ENCODE results near the gene RHOG.

The RHOG gene

GRCh38 chr11:3830088-3830487, 10.7 kb downstream of the RHOG start:
- no peak for DNase-seq (ENCODE audit: low read depth)
- no peak overlapping the region for H3K4me3 ChIP-seq (ENCODE audit: low read length)

DNA sequence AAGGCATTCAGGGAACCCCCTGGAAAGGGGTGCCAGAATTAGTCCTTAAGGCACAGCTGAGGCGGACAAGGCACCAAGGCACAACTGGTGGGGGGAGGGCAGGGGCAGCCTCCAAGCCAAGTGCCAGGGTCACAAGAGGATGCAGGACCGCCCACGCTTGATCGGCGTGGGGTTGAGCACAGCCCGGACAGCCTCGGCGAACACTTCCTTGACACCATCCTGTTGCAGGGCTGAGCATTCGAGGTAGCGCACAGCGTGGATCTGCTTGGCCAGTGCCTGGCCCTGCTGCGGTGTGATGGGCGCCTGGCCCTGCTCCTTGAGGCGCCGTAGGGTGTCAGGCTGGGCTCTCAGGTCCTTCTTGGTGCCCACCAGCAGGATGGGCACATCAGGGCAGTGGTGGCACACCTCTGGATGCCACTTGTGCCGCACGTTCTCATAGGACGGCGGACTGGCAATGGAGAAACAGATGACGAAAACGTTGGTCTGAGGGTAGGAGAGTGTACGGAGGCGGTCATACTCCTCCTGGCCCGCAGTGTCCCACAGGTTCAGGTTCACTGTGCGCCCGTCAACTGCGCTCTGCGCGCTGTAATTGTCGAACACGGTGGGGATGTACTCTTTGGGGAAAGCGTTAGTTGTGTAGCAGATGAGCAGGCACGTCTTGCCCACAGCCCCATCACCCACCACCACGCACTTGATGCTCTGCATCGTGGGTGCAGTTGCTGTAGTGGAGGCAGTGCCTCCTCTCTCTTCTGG, 13.1 kb downstream of the RHOG start:
- H3K4me3 ChIP-seq (ENCODE audit: low read length), result no peak overlapping the region
- TF ChIP-seq, protein P1, sequence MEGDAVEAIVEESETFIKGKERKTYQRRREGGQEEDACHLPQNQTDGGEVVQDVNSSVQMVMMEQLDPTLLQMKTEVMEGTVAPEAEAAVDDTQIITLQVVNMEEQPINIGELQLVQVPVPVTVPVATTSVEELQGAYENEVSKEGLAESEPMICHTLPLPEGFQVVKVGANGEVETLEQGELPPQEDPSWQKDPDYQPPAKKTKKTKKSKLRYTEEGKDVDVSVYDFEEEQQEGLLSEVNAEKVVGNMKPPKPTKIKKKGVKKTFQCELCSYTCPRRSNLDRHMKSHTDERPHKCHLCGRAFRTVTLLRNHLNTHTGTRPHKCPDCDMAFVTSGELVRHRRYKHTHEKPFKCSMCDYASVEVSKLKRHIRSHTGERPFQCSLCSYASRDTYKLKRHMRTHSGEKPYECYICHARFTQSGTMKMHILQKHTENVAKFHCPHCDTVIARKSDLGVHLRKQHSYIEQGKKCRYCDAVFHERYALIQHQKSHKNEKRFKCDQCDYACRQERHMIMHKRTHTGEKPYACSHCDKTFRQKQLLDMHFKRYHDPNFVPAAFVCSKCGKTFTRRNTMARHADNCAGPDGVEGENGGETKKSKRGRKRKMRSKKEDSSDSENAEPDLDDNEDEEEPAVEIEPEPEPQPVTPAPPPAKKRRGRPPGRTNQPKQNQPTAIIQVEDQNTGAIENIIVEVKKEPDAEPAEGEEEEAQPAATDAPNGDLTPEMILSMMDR (conservative IDR thresholded peaks at IDR 0.05; ENCODE audit: low read depth, low read length), result no peak
- no peak for DNase-seq (ENCODE audit: low read depth)

More at GRCh38 chr11:3830088-3830487, 10.7 kb downstream of the RHOG start:
- TF ChIP-seq, protein P1 (conservative IDR thresholded peaks at IDR 0.05; ENCODE audit: low read depth, low read length), result no peak

DNA sequence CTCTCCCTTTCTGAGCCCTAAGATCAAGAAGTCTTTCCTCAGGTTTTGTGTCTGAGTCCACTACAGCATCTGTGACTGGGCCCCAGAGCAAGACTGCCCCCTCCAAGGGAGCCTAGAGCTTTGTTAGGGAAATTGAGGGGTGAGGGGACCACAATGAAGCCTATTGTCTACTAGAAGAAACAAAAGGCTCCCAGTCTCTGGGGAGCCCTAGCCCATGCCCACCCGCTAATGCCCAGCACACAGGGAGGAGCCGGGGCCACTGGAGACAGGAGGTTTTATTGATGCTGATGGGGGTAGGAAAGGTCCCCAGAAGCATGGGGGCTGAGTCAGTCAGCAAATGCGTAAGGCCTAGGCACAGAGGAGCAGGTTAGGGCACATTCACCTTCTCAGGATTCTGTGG, 14.0 kb downstream of the RHOG start:
- H3K4me3 ChIP-seq (ENCODE audit: low read length), result no peak overlapping the region
- TF ChIP-seq, protein P1 (conservative IDR thresholded peaks at IDR 0.05; ENCODE audit: low read depth, low read length), result no peak
- DNase-seq (ENCODE audit: low read depth), result no peak

DNA sequence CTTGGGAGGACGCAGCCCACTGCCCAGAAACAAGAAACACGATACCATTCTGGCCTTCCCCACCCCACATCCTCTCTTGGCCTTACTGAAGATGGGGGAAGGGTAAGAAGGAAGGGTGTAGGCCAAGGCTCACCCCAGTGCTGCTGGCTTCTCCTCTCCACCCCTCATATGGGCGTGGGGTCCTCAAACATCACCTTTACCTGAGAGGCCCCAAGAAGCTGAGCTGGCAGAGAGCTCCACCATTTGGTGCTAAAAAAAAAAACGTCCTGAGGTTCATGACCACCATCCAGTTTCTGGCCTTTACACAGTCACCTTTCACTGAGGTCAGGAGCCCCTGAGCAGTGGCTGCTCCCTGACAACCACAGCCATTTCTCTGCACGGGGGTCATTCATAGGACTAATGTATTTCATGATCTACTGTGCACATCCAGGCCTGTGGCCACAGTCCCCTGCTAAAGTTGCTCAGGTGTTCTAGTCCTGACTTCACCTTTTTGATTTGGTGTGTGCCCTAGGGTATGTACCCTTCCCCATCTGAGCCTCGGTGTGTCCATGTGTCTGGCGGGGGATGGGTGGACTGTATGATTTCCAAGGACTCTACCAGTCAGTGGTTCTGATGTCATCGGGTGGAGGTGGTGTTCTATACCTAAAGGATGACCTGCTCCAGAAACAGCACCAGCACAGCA, 15.1 kb downstream of the RHOG start:
- no peak for DNase-seq (ENCODE audit: low read depth)
- no peak overlapping the region for H3K4me3 ChIP-seq (ENCODE audit: low read length)
- TF ChIP-seq, protein P1 (conservative IDR thresholded peaks at IDR 0.05; ENCODE audit: low read depth, low read length), result no peak

DNA sequence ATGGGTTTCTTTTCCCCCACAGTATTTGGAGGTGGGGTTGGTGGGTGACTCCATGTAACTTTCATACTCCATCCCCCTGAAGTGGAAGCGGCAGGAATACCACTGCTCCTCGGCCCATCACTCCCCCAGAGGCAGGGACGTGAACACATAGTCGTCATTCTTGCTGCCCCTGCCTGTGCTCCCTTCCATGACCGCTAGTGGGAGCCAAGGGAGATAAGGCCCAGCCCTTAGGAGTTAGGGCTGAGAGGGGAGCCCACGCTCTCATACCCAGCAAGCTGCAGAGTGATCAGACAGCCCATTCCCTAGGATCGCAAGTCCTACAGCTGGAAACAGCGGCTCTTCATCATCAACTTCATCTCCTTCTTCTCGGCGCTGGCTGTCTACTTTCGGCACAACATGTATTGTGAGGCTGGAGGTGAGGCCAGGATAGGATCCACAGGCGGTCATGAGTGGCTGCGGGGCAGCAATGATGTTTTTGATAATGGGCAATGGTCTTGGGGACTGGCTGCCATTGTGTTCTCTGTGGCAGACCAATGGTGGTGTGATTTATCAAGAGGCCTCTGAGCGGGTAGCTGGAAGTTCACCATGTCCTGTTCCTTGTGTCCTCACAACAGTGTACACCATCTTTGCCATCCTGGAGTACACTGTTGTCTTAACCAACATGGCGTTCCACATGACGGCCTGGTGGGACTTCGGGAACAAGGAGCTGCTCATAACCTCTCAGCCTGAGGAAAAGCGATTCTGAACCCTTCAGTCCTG, 15.9 kb downstream of the RHOG start:
- TF ChIP-seq, protein P1 (conservative IDR thresholded peaks at IDR 0.05; ENCODE audit: low read depth, low read length), result peak; percentile 76
- DNase-seq (ENCODE audit: low read depth), result no peak
- no peak overlapping the region for H3K4me3 ChIP-seq (ENCODE audit: low read length)

DNA sequence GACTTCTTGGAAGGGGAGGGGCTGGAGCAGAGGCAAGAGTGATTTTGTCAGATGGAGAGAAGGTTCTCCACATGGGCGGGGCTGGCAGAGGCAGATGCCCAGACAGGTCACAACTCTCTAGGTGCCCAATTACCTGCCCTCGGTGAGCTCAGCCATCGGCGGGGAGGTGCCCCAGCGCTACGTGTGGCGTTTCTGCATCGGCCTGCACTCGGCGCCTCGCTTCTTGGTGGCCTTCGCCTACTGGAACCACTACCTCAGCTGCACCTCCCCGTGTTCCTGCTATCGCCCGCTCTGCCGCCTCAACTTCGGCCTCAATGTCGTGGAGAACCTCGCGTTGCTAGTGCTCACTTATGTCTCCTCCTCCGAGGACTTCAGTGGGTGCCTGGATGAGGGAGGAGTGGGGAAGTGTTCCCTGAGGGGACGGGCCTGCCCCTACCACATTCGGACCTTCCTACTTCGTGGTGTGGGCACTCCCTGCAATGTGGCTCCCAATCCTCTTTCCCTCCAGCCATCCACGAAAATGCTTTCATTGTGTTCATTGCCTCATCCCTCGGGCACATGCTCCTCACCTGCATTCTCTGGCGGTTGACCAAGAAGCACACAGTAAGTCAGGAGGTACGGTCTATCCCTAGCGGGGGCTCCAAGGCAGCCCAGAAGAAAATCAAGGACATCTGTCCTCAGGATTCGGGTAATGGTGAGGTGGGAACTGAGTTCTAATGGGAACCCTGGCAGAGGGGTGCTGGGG, 16.8 kb downstream of the RHOG start:
- no peak overlapping the region for H3K4me3 ChIP-seq (ENCODE audit: low read length)
- DNase-seq (ENCODE audit: low read depth), result no peak
- TF ChIP-seq, protein P1 (conservative IDR thresholded peaks at IDR 0.05; ENCODE audit: low read depth, low read length), result no peak
